Loucy (cell line): Measurements from ENCODE around the gene ASPHD2.

Experiments used
- H2AFZ ChIP-seq: fragments of 200-600 bp; sonication (generic); 2 replicates; pipeline ENCODE4 v1.6.0; 2016; ENCODE audit warnings: antibody characterized with exemption, mild to moderate bottlenecking, low read length, moderate library complexity
- H3F3A ChIP-seq: fragments of 200-600 bp; 2 replicates; pipeline ENCODE4 v1.6.0; 2016; ENCODE audit warnings: antibody characterized with exemption, low read depth, mild to moderate bottlenecking
- H3K27me3 ChIP-seq: fragments of 200-600 bp; sonication (generic); 2 replicates; pipeline ENCODE4 v1.6.1; 2014; ENCODE audit warnings: low read length, mild to moderate bottlenecking; ENCODE audit not compliant: insufficient read depth, poor library complexity, severe bottlenecking
- H3K36me3 ChIP-seq: fragments of 200-600 bp; sonication (generic); 2 replicates; pipeline ENCODE4 v1.6.1; 2016; ENCODE audit warnings: low read length; ENCODE audit not compliant: insufficient read depth
- H3K4me1 ChIP-seq: fragments of 200-600 bp; sonication (generic); 2 replicates; pipeline ENCODE4 v1.5.1; 2014; ENCODE audit warnings: low read length, mild to moderate bottlenecking; ENCODE audit not compliant: insufficient read depth, poor library complexity, severe bottlenecking
- H3K4me2 ChIP-seq: fragments of 200-600 bp; sonication (generic); 2 replicates; pipeline ENCODE4 v1.6.0; 2014; ENCODE audit warnings: antibody characterized with exemption, low read length, low read depth, mild to moderate bottlenecking; ENCODE audit not compliant: poor library complexity, severe bottlenecking
- H3K4me3 ChIP-seq: fragments of 200-600 bp; sonication (generic); 2 replicates; pipeline ENCODE4 v1.5.1; 2014; ENCODE audit warnings: low read length, mild to moderate bottlenecking, mixed read lengths; ENCODE audit not compliant: poor library complexity, severe bottlenecking
- H3K79me2 ChIP-seq: fragments of 200-600 bp; sonication (generic); 2 replicates; pipeline ENCODE4 v1.6.1; 2014; ENCODE audit warnings: low read length; ENCODE audit not compliant: insufficient read depth
- H3K9ac ChIP-seq: fragments of 200-600 bp; sonication (generic); 2 replicates; pipeline ENCODE4 v1.6.0; 2014; ENCODE audit warnings: mild to moderate bottlenecking, low read depth, low read length, moderate library complexity; ENCODE audit not compliant: poor library complexity, severe bottlenecking
- H3K9me2 ChIP-seq: fragments of 200-600 bp; sonication (generic); replicated peaks from 2 replicates; pipeline ENCODE4 v1.6.1; 2016; ENCODE audit warnings: low read depth, low read length, mixed read lengths
- H3K9me3 ChIP-seq: fragments of 200-600 bp; sonication (generic); 2 replicates; pipeline ENCODE4 v1.6.1; 2014; ENCODE audit warnings: mild to moderate bottlenecking, antibody characterized with exemption, low read length, low read depth; ENCODE audit not compliant: insufficient read depth
- H4K20me1 ChIP-seq: fragments of 200-600 bp; sonication (generic); 2 replicates; pipeline ENCODE4 v1.6.0; 2014; ENCODE audit warnings: antibody characterized with exemption, low read length, mild to moderate bottlenecking; ENCODE audit not compliant: insufficient read depth, poor library complexity, severe bottlenecking
- CTCF ChIP-seq: fragments of 200-600 bp; sonication (generic); conservative IDR thresholded peaks from 2 replicates; pipeline ENCODE4 v1.5.1; 2014; ENCODE audit warnings: mild to moderate bottlenecking, antibody characterized with exemption, low read length
- EZH2phosphoT487 ChIP-seq: fragments of 200-600 bp; IDR thresholded peaks from 2 replicates; pipeline ENCODE4 v1.6.1; 2018; ENCODE audit warnings: antibody characterized with exemption, mild to moderate bottlenecking, moderate library complexity, borderline replicate concordance

Gene ASPHD2

GRCh38 chr22:26443901-26444690 lies 15.0 kb downstream of the ASPHD2 start:
- H3K9ac ChIP-seq: no peak overlapping the region
- no peaks in the 10 kb centered on the region for H3K79me2 ChIP-seq
- no peak overlapping the region for H2AFZ ChIP-seq
- H3K4me3 ChIP-seq: no peak overlapping the region
- TF ChIP-seq EZH2phosphoT487 (no peak), CTCF (no peak)
- no peaks in the 10 kb centered on the region for H4K20me1 ChIP-seq
- no peaks in the 10 kb centered on the region for H3K27me3 ChIP-seq
- no peaks in the 10 kb centered on the region for H3K9me2 ChIP-seq
- no peaks in the 10 kb centered on the region for H3F3A ChIP-seq
- H3K4me1 ChIP-seq: no peaks in the 10 kb centered on the region
- no peak overlapping the region for H3K4me2 ChIP-seq
- H3K36me3 ChIP-seq: no peaks in the 10 kb centered on the region; the same call in 1 of the 2 replicates
- no peaks in the 10 kb centered on the region for H3K9me3 ChIP-seq

GRCh38 chr22:26444777-26445176 lies 15.7 kb downstream of the ASPHD2 start:
- H3K79me2 ChIP-seq: no peaks in the 10 kb centered on the region
- no peaks in the 10 kb centered on the region for H3K27me3 ChIP-seq
- TF ChIP-seq CTCF (no peak), EZH2phosphoT487 (no peak)
- H3K4me3 ChIP-seq: no peak overlapping the region
- no peak overlapping the region for H3K4me2 ChIP-seq
- no peaks in the 10 kb centered on the region for H3K9me3 ChIP-seq
- H3K9ac ChIP-seq: no peak overlapping the region
- no peaks in the 10 kb centered on the region for H4K20me1 ChIP-seq
- no peaks in the 10 kb centered on the region for H3F3A ChIP-seq
- H3K9me2 ChIP-seq: no peaks in the 10 kb centered on the region
- H3K4me1 ChIP-seq: no peaks in the 10 kb centered on the region
- H2AFZ ChIP-seq: no peak overlapping the region
- H3K36me3 ChIP-seq: peaks cover 3% of the 10 kb centered on the region; the same call in 1 of the 2 replicates

- Histone ChIP-seq H3K36me3 (peaks cover 12% of the 10 kb centered on the region; the same call in 1 of the 2 replicates), H3K9me3 (no peaks in the 10 kb centered on the region)
- TF ChIP-seq EZH2phosphoT487: no peak
- TF ChIP-seq CTCF: no peak
Observed at GRCh38 chr22:26445577-26446275, 16.7 kb downstream of the ASPHD2 start.

More at GRCh38 chr22:26445577-26446275, 16.7 kb downstream of the ASPHD2 start:
- no peak overlapping the region for H2AFZ ChIP-seq
- no peak overlapping the region for H3K4me2 ChIP-seq
- H3K79me2 ChIP-seq: no peaks in the 10 kb centered on the region
- no peaks in the 10 kb centered on the region for H3F3A ChIP-seq
- H3K4me3 ChIP-seq: no peak overlapping the region
- H3K27me3 ChIP-seq: no peaks in the 10 kb centered on the region
- no peaks in the 10 kb centered on the region for H3K4me1 ChIP-seq
- no peak overlapping the region for H3K9ac ChIP-seq
- H3K9me2 ChIP-seq: no peaks in the 10 kb centered on the region
- no peaks in the 10 kb centered on the region for H4K20me1 ChIP-seq
